Adrenal gland (tissue), 5 donors: Measurements from ENCODE around the gene SEMA4G.

ENCODE experiments used
- CTCF ChIP-seq, 6 experiments: fragments of 450-650 bp in 4 of 6; fragments of 200-600 bp in 2 of 6; sonication (generic) in 1 of 6; IDR thresholded peaks; 1 replicate in 5 of 6; 2 replicates in 1 of 6; pipeline versions ENCODE4 v1.5.1 to v1.8.0; 2016 to 2021; ENCODE audit warnings: antibody characterized with exemption in 6 of 6, mild to moderate bottlenecking in 2 of 6, moderate library complexity in 1 of 6
- POLR2A ChIP-seq, 2 donors: fragments of 450-650 bp; IDR thresholded peaks; one replicate each; pipeline ENCODE4 v1.6.1; 2017; ENCODE audit warnings: antibody characterized with exemption in 2 of 2, mild to moderate bottlenecking in 2 of 2, moderate library complexity in 1 of 2
- donor health status: DM: no; HTN: no; CAD: no.

GRCh38 chr10:100987685-100988049, 18.4 kb downstream of the SEMA4G start:
- no peak for TF ChIP-seq CTCF (IDR thresholded peaks at IDR 0.05)
- TF ChIP-seq POLR2A (IDR thresholded peaks at IDR 0.05), result no peak
